ENCODE measurements around the gene CLRN1. TPM values are rescaled to one million over a fixed set of nuclear protein-coding genes. Genes with fewer than 3 reads are reported as not detected.

Gene CLRN1
- total RNA-seq, 2 experiments from 2014 or later: not detected

GRCh38 chr3:150930839-150931238 lies 41.7 kb downstream of the CLRN1 start:
- TF ChIP-seq EZH2phosphoT487 (IDR thresholded peaks at IDR 0.05; ENCODE audit: borderline replicate concordance, low read depth, low read length): no peak
- no peak for TF ChIP-seq CTCF (conservative IDR thresholded peaks at IDR 0.05; ENCODE audit: low read length)
- no peaks in the 10 kb centered on the region for H3K36me3 ChIP-seq (ENCODE audit: insufficient read depth, low read length)
- H2AFZ ChIP-seq (ENCODE audit: low read length): no peak overlapping the region
- H3K4me2 ChIP-seq (ENCODE audit: low read length): no peak overlapping the region
- no peaks in the 10 kb centered on the region for H3K4me1 ChIP-seq (ENCODE audit: insufficient read depth, low read length, poor library complexity, severe bottlenecking)
- H3K9me2 ChIP-seq (ENCODE audit: insufficient read depth, low read length): no peaks in the 10 kb centered on the region
- ChIA-PET CTCF (ENCODE audit: unreplicated experiment) (no interaction called here), POLR2A (no interaction called here)
- no peaks in the 10 kb centered on the region for H4K20me1 ChIP-seq (ENCODE audit: insufficient read depth, low read length)
- no peaks in the 10 kb centered on the region for H3K79me2 ChIP-seq (ENCODE audit: insufficient read depth, low read depth, low read length)
- no peaks in the 10 kb centered on the region for H3K9me3 ChIP-seq (ENCODE audit: low read length)
- no peak overlapping the region for H3K4me3 ChIP-seq (ENCODE audit: low read depth, low read length, poor library complexity, severe bottlenecking)
- no peak overlapping the region for H3K27ac ChIP-seq (ENCODE audit: low read depth, low read length, poor library complexity, severe bottlenecking)
- BruUV-seq (replicated peaks): no TSS peak
- no peak for DNase-seq (ENCODE audit: low spot score)
- intact Hi-C loops (cut with micrococcal nuclease; ENCODE audit: unreplicated experiment): no loop called here

- CTCF ChIA-PET (ENCODE audit: unreplicated experiment): no interaction called here
- Histone ChIP-seq H3K9me2 (ENCODE audit: insufficient read depth, low read length) (no peaks in the 10 kb centered on the region), H4K20me1 (ENCODE audit: insufficient read depth, low read length) (no peaks in the 10 kb centered on the region), H3K4me2 (ENCODE audit: low read length) (no peak overlapping the region), H3K4me1 (ENCODE audit: insufficient read depth, low read length, poor library complexity, severe bottlenecking) (no peaks in the 10 kb centered on the region), H3K79me2 (ENCODE audit: insufficient read depth, low read depth, low read length) (no peaks in the 10 kb centered on the region), H3K36me3 (ENCODE audit: insufficient read depth, low read length) (no peaks in the 10 kb centered on the region), H3K9me3 (ENCODE audit: low read length) (no peaks in the 10 kb centered on the region), H3K4me3 (ENCODE audit: low read depth, low read length, poor library complexity, severe bottlenecking) (no peak overlapping the region), H2AFZ (ENCODE audit: low read length) (no peak overlapping the region), H3K27ac (ENCODE audit: low read depth, low read length, poor library complexity, severe bottlenecking) (no peak overlapping the region)
- no peak for DNase-seq (ENCODE audit: low spot score)
- POLR2A ChIA-PET: no interaction called here
- BruUV-seq (replicated peaks): no TSS peak
- no peak for TF ChIP-seq CTCF (conservative IDR thresholded peaks at IDR 0.05; ENCODE audit: low read length)
- TF ChIP-seq EZH2phosphoT487 (IDR thresholded peaks at IDR 0.05; ENCODE audit: borderline replicate concordance, low read depth, low read length): no peak
- intact Hi-C loops (cut with micrococcal nuclease; ENCODE audit: unreplicated experiment): loop anchor here (5.0 kb wide), 1 partner anchor 154 kb away; no protein-coding TSS in a partner anchor
Observed at GRCh38 chr3:150928234-150928633, 44.3 kb downstream of the CLRN1 start.

- BruUV-seq (replicated peaks): no TSS peak
- H3K4me2 ChIP-seq (ENCODE audit: low read length): no peak overlapping the region
Observed at GRCh38 chr3:150926328-150926727, 46.2 kb downstream of the CLRN1 start.

More at GRCh38 chr3:150926328-150926727, 46.2 kb downstream of the CLRN1 start:
- H3K9me3 ChIP-seq (ENCODE audit: low read length): no peaks in the 10 kb centered on the region
- H3K4me3 ChIP-seq (ENCODE audit: low read depth, low read length, poor library complexity, severe bottlenecking): no peak overlapping the region
- H3K36me3 ChIP-seq (ENCODE audit: insufficient read depth, low read length): no peaks in the 10 kb centered on the region
- ChIA-PET CTCF (ENCODE audit: unreplicated experiment) (no interaction called here), POLR2A (interaction anchor here (0.8 kb wide), 1 partner anchor 218 kb away, joined by 3 read pairs; no protein-coding TSS in a partner anchor)
- DNase-seq (ENCODE audit: low spot score): no peak
- intact Hi-C loops (cut with micrococcal nuclease; ENCODE audit: unreplicated experiment): loop anchor here (5.0 kb wide), 1 partner anchor 156 kb away; no protein-coding TSS in a partner anchor
- no peaks in the 10 kb centered on the region for H3K4me1 ChIP-seq (ENCODE audit: insufficient read depth, low read length, poor library complexity, severe bottlenecking)
- H3K27ac ChIP-seq (ENCODE audit: low read depth, low read length, poor library complexity, severe bottlenecking): no peak overlapping the region
- no peaks in the 10 kb centered on the region for H3K79me2 ChIP-seq (ENCODE audit: insufficient read depth, low read depth, low read length)
- no peak for TF ChIP-seq EZH2phosphoT487 (IDR thresholded peaks at IDR 0.05; ENCODE audit: borderline replicate concordance, low read depth, low read length)
- no peak for TF ChIP-seq CTCF (conservative IDR thresholded peaks at IDR 0.05; ENCODE audit: low read length)
- no peaks in the 10 kb centered on the region for H4K20me1 ChIP-seq (ENCODE audit: insufficient read depth, low read length)
- H2AFZ ChIP-seq (ENCODE audit: low read length): no peak overlapping the region
- no peaks in the 10 kb centered on the region for H3K9me2 ChIP-seq (ENCODE audit: insufficient read depth, low read length)
